OCI-LY3 (cell line): ENCODE measurements around the gene RNU7-1.

ENCODE experiments used
- H2AFZ ChIP-seq: fragments of 200-600, 300-600 bp; shearing (Covaris generic); 2 replicates; pipeline ENCODE4 v1.6.0; 2014; ENCODE audit warnings: antibody characterized with exemption, low read depth, low read length
- H3K27ac ChIP-seq: fragments of 200-600, 300-600 bp; sonication (generic); 2 replicates; pipeline ENCODE4 v1.5.1; 2014; ENCODE audit warnings: mild to moderate bottlenecking, low read length, moderate library complexity, mixed read lengths
- H3K27me3 ChIP-seq: fragments of 200-600, 300-600 bp; sonication (generic); 2 replicates; pipeline ENCODE4 v1.6.1; 2014; ENCODE audit warnings: low read depth, low read length, mixed read lengths
- H3K36me3 ChIP-seq: fragments of 200-600, 300-600 bp; sonication (generic); replicated peaks from 2 replicates; pipeline ENCODE3; 2014; ENCODE audit warnings: low read depth, low read length, mixed read lengths
- H3K4me1 ChIP-seq: fragments of 300-600, 200-600 bp; sonication (generic); 2 replicates; pipeline ENCODE4 v1.6.1; 2014; ENCODE audit warnings: low read length, mixed read lengths
- H3K4me2 ChIP-seq: fragments of 200-600, 300-600 bp; sonication (generic); 2 replicates; pipeline ENCODE4 v1.6.1; 2014; ENCODE audit warnings: low read length, mixed read lengths
- H3K4me3 ChIP-seq: fragments of 300-600, 200-600 bp; sonication (generic); 2 replicates; pipeline ENCODE4 v1.5.1; 2014; ENCODE audit warnings: antibody characterized with exemption, mild to moderate bottlenecking, low read length, moderate library complexity
- H3K79me2 ChIP-seq: fragments of 300-600, 200-600 bp; shearing (Covaris generic); 2 replicates; pipeline ENCODE4 v1.6.1; 2014; ENCODE audit warnings: mild to moderate bottlenecking, low read length, mixed read lengths
- H3K9ac ChIP-seq: fragments of 300-600, 200-600 bp; shearing (Covaris generic); 2 replicates; pipeline ENCODE4 v1.6.0; 2014; ENCODE audit warnings: mild to moderate bottlenecking, low read length, moderate library complexity
- H3K9me3 ChIP-seq: fragments of 200-600, 300-600 bp; shearing (Covaris generic); 2 replicates; pipeline ENCODE4 v1.6.1; 2014; ENCODE audit warnings: low read length, mixed read lengths; ENCODE audit not compliant: insufficient read depth
- H4K20me1 ChIP-seq: fragments of 200-600, 300-600 bp; sonication (generic); 2 replicates; pipeline ENCODE4 v1.6.1; 2016; ENCODE audit warnings: low read length, mixed read lengths; ENCODE audit not compliant: insufficient read depth
- EZH2phosphoT487 ChIP-seq: fragments of 200-600 bp; shearing (Covaris generic); IDR thresholded peaks from 2 replicates; pipeline ENCODE4 v1.6.1; 2018; ENCODE audit warnings: antibody characterized with exemption, mixed run types, low read depth
- TF ChIP-seq, protein P1 (sequence below): fragments of 200-600, 300-600 bp; sonication (generic); IDR thresholded peaks from 2 replicates; pipeline ENCODE4 v1.5.1; 2014; ENCODE audit warnings: antibody characterized with exemption, low read length, low read depth

The RNU7-1 gene

DNA sequence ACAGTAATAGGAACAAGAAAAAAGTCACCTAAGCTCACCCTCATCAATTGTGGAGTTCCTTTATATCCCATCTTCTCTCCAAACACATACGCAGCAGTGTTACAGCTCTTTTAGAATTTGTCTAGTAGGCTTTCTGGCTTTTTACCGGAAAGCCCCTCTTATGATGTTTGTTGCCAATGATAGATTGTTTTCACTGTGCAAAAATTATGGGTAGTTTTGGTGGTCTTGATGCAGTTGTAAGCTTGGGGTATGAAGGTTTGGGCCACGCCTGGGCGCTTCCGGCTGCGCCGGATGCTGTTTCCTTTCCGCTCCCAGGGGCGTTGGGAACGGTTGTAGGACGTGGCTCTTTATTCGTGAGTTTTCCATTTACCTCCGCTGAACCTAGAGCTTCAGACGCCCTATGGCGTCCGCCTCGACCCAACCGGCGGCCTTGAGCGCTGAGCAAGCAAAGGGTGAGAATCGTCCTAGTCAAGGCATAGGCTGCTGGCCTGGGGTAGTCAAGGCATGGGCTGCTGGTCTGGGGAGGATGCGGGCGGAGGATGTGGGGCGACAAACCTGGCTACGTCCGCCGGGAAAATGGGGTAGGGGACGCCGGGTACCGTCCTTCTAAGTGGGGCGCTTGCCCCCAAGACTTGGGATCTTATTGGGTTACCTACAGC, at the start of gene RNU7-1, which contains the start of gene C12orf57:
TSS of gene RNU7-1 (plus strand) at position 95 of the 659 bp plus-strand sequence.
TSS of gene C12orf57 (plus strand) at position 301 of the 659 bp plus-strand sequence. CDS start at position 401, 100 bp downstream.
- peaks cover 31% of the 10 kb centered on the region for H3K4me1 ChIP-seq
- H3K9me3 ChIP-seq, result no peaks in the 10 kb centered on the region
- H3K79me2 ChIP-seq, result no peaks in the 10 kb centered on the region
- H3K36me3 ChIP-seq, result no peaks in the 10 kb centered on the region
- peak within 1 kb of the TSS; percentile 93 for H3K4me2 ChIP-seq
- H3K27me3 ChIP-seq, result no peaks in the 10 kb centered on the region
- H2AFZ ChIP-seq, result peak within 1 kb of the TSS; percentile 73; the same call in 1 of the 2 replicates
- peak within 1 kb of the TSS; percentile 85 for H3K27ac ChIP-seq
- TF ChIP-seq, protein P1, sequence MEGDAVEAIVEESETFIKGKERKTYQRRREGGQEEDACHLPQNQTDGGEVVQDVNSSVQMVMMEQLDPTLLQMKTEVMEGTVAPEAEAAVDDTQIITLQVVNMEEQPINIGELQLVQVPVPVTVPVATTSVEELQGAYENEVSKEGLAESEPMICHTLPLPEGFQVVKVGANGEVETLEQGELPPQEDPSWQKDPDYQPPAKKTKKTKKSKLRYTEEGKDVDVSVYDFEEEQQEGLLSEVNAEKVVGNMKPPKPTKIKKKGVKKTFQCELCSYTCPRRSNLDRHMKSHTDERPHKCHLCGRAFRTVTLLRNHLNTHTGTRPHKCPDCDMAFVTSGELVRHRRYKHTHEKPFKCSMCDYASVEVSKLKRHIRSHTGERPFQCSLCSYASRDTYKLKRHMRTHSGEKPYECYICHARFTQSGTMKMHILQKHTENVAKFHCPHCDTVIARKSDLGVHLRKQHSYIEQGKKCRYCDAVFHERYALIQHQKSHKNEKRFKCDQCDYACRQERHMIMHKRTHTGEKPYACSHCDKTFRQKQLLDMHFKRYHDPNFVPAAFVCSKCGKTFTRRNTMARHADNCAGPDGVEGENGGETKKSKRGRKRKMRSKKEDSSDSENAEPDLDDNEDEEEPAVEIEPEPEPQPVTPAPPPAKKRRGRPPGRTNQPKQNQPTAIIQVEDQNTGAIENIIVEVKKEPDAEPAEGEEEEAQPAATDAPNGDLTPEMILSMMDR, result no peak
- no peak for TF ChIP-seq EZH2phosphoT487
- peak within 1 kb of the TSS; percentile 83 for H3K9ac ChIP-seq
- H4K20me1 ChIP-seq, result no peaks in the 10 kb centered on the region
- peak within 1 kb of the TSS; percentile 82 for H3K4me3 ChIP-seq

DNA sequence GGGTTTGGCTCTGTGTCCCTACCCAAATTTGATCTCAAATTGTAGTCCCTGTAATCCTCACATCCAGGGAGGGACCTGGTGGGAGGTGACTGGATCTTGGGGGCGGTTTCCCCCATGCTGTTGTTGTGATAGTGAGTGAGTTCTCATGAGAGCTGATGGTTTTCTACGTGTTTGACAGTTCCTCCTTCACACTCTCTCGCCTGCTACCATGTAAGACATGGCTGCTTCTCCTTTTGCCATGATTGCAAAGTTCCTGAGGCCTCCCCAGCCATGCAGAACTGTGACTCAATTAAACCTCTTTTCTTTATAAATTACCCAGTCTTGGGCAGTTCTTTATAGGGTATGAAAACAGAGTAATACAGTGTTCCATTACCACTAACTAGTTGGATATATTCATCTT, 49.3 kb upstream of the RNU7-1 start:
- no peak overlapping the region for H3K9ac ChIP-seq
- H3K36me3 ChIP-seq, result no peaks in the 10 kb centered on the region
- no peak overlapping the region for H2AFZ ChIP-seq
- H3K4me2 ChIP-seq, result no peak overlapping the region
- no peaks in the 10 kb centered on the region for H3K27me3 ChIP-seq
- no peak overlapping the region for H3K4me3 ChIP-seq
- no peaks in the 10 kb centered on the region for H4K20me1 ChIP-seq
- peaks cover 13% of the 10 kb centered on the region for H3K4me1 ChIP-seq
- no peaks in the 10 kb centered on the region for H3K79me2 ChIP-seq
- H3K9me3 ChIP-seq, result no peaks in the 10 kb centered on the region
- no peak overlapping the region for H3K27ac ChIP-seq
- TF ChIP-seq, protein P1, result no peak

DNA sequence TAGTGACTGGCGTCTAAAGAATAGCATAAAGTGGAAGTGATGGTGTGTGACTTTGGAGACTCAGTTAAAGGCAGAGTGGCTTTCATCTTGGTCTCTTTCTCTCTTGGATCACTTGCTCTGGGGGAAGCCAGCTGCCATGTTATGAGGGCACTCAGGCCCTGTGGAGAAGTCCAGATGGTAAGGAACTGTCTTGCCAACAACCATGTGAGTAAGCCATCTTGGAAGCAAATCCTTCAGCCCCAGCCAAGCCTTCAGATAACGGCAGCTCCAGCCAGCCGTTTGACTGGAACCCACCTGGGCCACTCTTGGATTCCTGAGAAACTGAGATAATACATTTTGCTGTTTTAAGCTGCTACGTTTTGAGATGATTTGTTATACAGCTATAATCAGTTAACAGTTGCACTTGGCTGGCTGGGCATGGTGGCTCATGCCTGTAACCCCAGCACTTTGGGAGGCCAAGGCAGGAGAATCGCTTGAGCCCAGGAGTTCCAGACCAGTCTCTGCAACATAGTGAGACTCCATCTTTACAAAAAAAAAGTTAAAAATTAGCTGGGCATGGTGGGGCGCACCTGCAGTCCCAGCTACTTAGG, 46.7 kb upstream of the RNU7-1 start:
- no peak overlapping the region for H3K4me2 ChIP-seq
- H3K27me3 ChIP-seq, result no peaks in the 10 kb centered on the region
- H3K27ac ChIP-seq, result no peak overlapping the region
- no peak overlapping the region for H2AFZ ChIP-seq
- no peaks in the 10 kb centered on the region for H3K36me3 ChIP-seq
- H3K4me1 ChIP-seq, result peaks cover under 1% of the 10 kb centered on the region; the same call in 1 of the 2 replicates
- no peaks in the 10 kb centered on the region for H3K9me3 ChIP-seq
- H3K4me3 ChIP-seq, result no peak overlapping the region
- H3K79me2 ChIP-seq, result no peaks in the 10 kb centered on the region
- H3K9ac ChIP-seq, result no peak overlapping the region
- no peak for TF ChIP-seq EZH2phosphoT487
- TF ChIP-seq, protein P1, result no peak
- no peaks in the 10 kb centered on the region for H4K20me1 ChIP-seq

DNA sequence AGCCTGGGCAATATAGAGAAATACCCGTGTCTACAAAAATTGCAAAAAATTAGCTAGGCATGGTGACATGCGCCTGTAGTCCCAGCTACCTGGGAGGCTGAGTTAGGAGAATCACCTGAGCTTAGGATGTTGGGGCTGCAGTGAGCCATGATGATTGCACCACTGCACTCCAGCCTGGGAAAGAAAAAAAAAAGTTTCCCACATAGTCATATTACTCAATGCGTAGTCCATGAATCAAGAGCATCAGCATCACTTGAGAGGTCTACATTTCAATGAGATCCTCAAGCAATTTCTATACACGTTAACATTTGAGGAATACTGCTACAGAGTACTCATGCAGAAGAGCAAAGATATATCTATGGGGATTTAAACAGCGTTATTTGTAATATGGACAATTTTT, 44.2 kb upstream of the RNU7-1 start:
- H3K9ac ChIP-seq, result no peak overlapping the region
- no peak overlapping the region for H3K4me3 ChIP-seq
- TF ChIP-seq, protein P1, result no peak
- no peak for TF ChIP-seq EZH2phosphoT487
- no peaks in the 10 kb centered on the region for H3K79me2 ChIP-seq
- no peaks in the 10 kb centered on the region for H3K27me3 ChIP-seq
- no peak overlapping the region for H2AFZ ChIP-seq
- H3K9me3 ChIP-seq, result no peaks in the 10 kb centered on the region
- no peaks in the 10 kb centered on the region for H4K20me1 ChIP-seq
- no peak overlapping the region for H3K27ac ChIP-seq
- no peaks in the 10 kb centered on the region for H3K36me3 ChIP-seq
- peaks cover 7% of the 10 kb centered on the region; the same call in 1 of the 2 replicates for H3K4me1 ChIP-seq
- no peak overlapping the region for H3K4me2 ChIP-seq
